Mucosa of stomach (tissue), 1 donor: ENCODE results near the gene RAPGEF6.

Experiments
- H3K27me3 ChIP-seq: one replicate; pipeline ENCODE4 v1.7.0; 2013; ENCODE audit warnings: mild to moderate bottlenecking, low read length; ENCODE audit not compliant: control insufficient read depth, insufficient read depth
- H3K36me3 ChIP-seq: one replicate; pipeline ENCODE4 v1.7.0; 2013; ENCODE audit warnings: low read length; ENCODE audit not compliant: control insufficient read depth, insufficient read depth
- H3K4me1 ChIP-seq: one replicate; pipeline ENCODE4 v1.7.0; 2013; ENCODE audit warnings: mild to moderate bottlenecking, low read length; ENCODE audit not compliant: control insufficient read depth, insufficient read depth
- H3K4me3 ChIP-seq: one replicate; pipeline ENCODE4 v1.7.0; 2013; ENCODE audit warnings: low read length
- H3K9ac ChIP-seq: one replicate; pipeline ENCODE4 v1.7.0; 2013; ENCODE audit warnings: mild to moderate bottlenecking, low read length, moderate library complexity
- H3K9me3 ChIP-seq: one replicate; pipeline ENCODE4 v1.7.0; 2013; ENCODE audit warnings: mild to moderate bottlenecking, low read length, moderate library complexity; ENCODE audit not compliant: control insufficient read depth
- donor health status: Pancreatic carcinoma.

Gene RAPGEF6

GRCh38 chr5:131396015-131396414 lies 239.0 kb downstream of the RAPGEF6 start:
- Histone ChIP-seq H3K36me3 (no peaks in the 10 kb centered on the region), H3K27me3 (no peaks in the 10 kb centered on the region), H3K4me3 (no peak overlapping the region), H3K4me1 (peaks cover 18% of the 10 kb centered on the region), H3K9me3 (no peaks in the 10 kb centered on the region), H3K9ac (no peak overlapping the region)

GRCh38 chr5:131394128-131394527 lies 240.9 kb downstream of the RAPGEF6 start:
- no peak overlapping the region for H3K9ac ChIP-seq
- no peaks in the 10 kb centered on the region for H3K36me3 ChIP-seq
- no peak overlapping the region for H3K4me3 ChIP-seq

GRCh38 chr5:131393498-131393968 lies 241.5 kb downstream of the RAPGEF6 start:
- Histone ChIP-seq H3K36me3 (no peaks in the 10 kb centered on the region), H3K27me3 (no peaks in the 10 kb centered on the region), H3K9ac (no peak overlapping the region)

More at GRCh38 chr5:131394128-131394527, 240.9 kb downstream of the RAPGEF6 start:
- Histone ChIP-seq H3K9me3 (no peaks in the 10 kb centered on the region), H3K4me1 (peaks cover 18% of the 10 kb centered on the region), H3K27me3 (no peaks in the 10 kb centered on the region)

GRCh38 chr5:131392466-131393095 lies 242.4 kb downstream of the RAPGEF6 start:
- H3K36me3 ChIP-seq, result no peaks in the 10 kb centered on the region
- no peak overlapping the region for H3K9ac ChIP-seq

More at GRCh38 chr5:131393498-131393968, 241.5 kb downstream of the RAPGEF6 start:
- peaks cover 18% of the 10 kb centered on the region for H3K4me1 ChIP-seq
- H3K9me3 ChIP-seq, result no peaks in the 10 kb centered on the region
- no peak overlapping the region for H3K4me3 ChIP-seq

GRCh38 chr5:131389869-131390265 lies 245.2 kb downstream of the RAPGEF6 start:
- Histone ChIP-seq H3K4me3 (no peak overlapping the region), H3K36me3 (no peaks in the 10 kb centered on the region), H3K4me1 (peaks cover 18% of the 10 kb centered on the region), H3K27me3 (no peaks in the 10 kb centered on the region), H3K9me3 (no peaks in the 10 kb centered on the region), H3K9ac (no peak overlapping the region)

More at GRCh38 chr5:131392466-131393095, 242.4 kb downstream of the RAPGEF6 start:
- no peaks in the 10 kb centered on the region for H3K9me3 ChIP-seq
- peaks cover 18% of the 10 kb centered on the region for H3K4me1 ChIP-seq
- H3K4me3 ChIP-seq, result no peak overlapping the region
- no peaks in the 10 kb centered on the region for H3K27me3 ChIP-seq

- Histone ChIP-seq H3K36me3 (no peaks in the 10 kb centered on the region), H3K9me3 (no peaks in the 10 kb centered on the region), H3K9ac (no peak overlapping the region), H3K4me3 (no peak overlapping the region), H3K27me3 (no peaks in the 10 kb centered on the region), H3K4me1 (peaks cover 18% of the 10 kb centered on the region)
Observed at GRCh38 chr5:131389096-131389868, 245.7 kb downstream of the RAPGEF6 start.

- Histone ChIP-seq H3K4me3 (no peak overlapping the region), H3K9ac (no peak overlapping the region), H3K4me1 (peaks cover 3% of the 10 kb centered on the region), H3K27me3 (no peaks in the 10 kb centered on the region), H3K36me3 (no peaks in the 10 kb centered on the region), H3K9me3 (no peaks in the 10 kb centered on the region)
Observed at GRCh38 chr5:131387255-131387654, 247.8 kb downstream of the RAPGEF6 start.

- H3K9ac ChIP-seq, result no peak overlapping the region
- H3K27me3 ChIP-seq, result no peaks in the 10 kb centered on the region
- no peaks in the 10 kb centered on the region for H3K36me3 ChIP-seq
- no peak overlapping the region for H3K4me3 ChIP-seq
- H3K9me3 ChIP-seq, result no peaks in the 10 kb centered on the region
- peaks cover 1% of the 10 kb centered on the region for H3K4me1 ChIP-seq
Observed at GRCh38 chr5:131386779-131387178, 248.2 kb downstream of the RAPGEF6 start.

- Histone ChIP-seq H3K4me1 (peaks cover 5% of the 10 kb centered on the region), H3K27me3 (no peaks in the 10 kb centered on the region), H3K9me3 (no peaks in the 10 kb centered on the region), H3K36me3 (no peaks in the 10 kb centered on the region), H3K9ac (no peak overlapping the region), H3K4me3 (no peak overlapping the region)
Observed at GRCh38 chr5:131386124-131386523, 248.9 kb downstream of the RAPGEF6 start.

- Histone ChIP-seq H3K9me3 (no peaks in the 10 kb centered on the region), H3K9ac (no peak overlapping the region), H3K4me3 (no peak overlapping the region), H3K27me3 (no peaks in the 10 kb centered on the region), H3K36me3 (no peaks in the 10 kb centered on the region), H3K4me1 (peaks cover 11% of the 10 kb centered on the region)
Observed at GRCh38 chr5:131384616-131385214, 250.3 kb downstream of the RAPGEF6 start.

- Histone ChIP-seq H3K27me3 (no peaks in the 10 kb centered on the region), H3K4me3 (no peak overlapping the region), H3K9me3 (no peaks in the 10 kb centered on the region), H3K9ac (no peak overlapping the region), H3K4me1 (peaks cover 17% of the 10 kb centered on the region), H3K36me3 (no peaks in the 10 kb centered on the region)
Observed at GRCh38 chr5:131384173-131384572, 250.9 kb downstream of the RAPGEF6 start.
